Measurements from ENCODE around the gene IPPK. TPM values are rescaled to one million over a fixed set of nuclear protein-coding genes. Genes with fewer than 3 reads are reported as not detected.

IPPK gene
- total RNA-seq, 1 experiment from 2014 or later: 15.4 TPM

GRCh38 chr9:92639791-92640271 lies 30.1 kb downstream of the IPPK start (continued):
- TF ChIP-seq, protein P1, sequence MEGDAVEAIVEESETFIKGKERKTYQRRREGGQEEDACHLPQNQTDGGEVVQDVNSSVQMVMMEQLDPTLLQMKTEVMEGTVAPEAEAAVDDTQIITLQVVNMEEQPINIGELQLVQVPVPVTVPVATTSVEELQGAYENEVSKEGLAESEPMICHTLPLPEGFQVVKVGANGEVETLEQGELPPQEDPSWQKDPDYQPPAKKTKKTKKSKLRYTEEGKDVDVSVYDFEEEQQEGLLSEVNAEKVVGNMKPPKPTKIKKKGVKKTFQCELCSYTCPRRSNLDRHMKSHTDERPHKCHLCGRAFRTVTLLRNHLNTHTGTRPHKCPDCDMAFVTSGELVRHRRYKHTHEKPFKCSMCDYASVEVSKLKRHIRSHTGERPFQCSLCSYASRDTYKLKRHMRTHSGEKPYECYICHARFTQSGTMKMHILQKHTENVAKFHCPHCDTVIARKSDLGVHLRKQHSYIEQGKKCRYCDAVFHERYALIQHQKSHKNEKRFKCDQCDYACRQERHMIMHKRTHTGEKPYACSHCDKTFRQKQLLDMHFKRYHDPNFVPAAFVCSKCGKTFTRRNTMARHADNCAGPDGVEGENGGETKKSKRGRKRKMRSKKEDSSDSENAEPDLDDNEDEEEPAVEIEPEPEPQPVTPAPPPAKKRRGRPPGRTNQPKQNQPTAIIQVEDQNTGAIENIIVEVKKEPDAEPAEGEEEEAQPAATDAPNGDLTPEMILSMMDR (IDR thresholded peaks at IDR 0.05 in 2 of 3, conservative IDR thresholded peaks at IDR 0.05 in 1 of 3; ENCODE audit: borderline replicate concordance in 1 of 3, insufficient read depth in 1 of 3, low read depth in 2 of 3, low read length in 2 of 3): no peak
- TF ChIP-seq SRF (IDR thresholded peaks at IDR 0.05; ENCODE audit: low read depth) (no peak), MAX (IDR thresholded peaks at IDR 0.05) (no peak), EZH2 (IDR thresholded peaks at IDR 0.05) (no peak)

GRCh38 chr9:92639124-92639523 lies 30.8 kb downstream of the IPPK start:
- ATAC-seq: no peak
- H3K9me2 ChIP-seq (ENCODE audit: insufficient read depth): no peaks in the 10 kb centered on the region
- no peaks in the 10 kb centered on the region for H4K20me1 ChIP-seq (ENCODE audit: insufficient read depth)
- H3K9ac ChIP-seq (ENCODE audit: low read length): no peak overlapping the region
- no peaks in the 10 kb centered on the region for H3K79me2 ChIP-seq (ENCODE audit: insufficient read depth, low read length)
- no peaks in the 10 kb centered on the region for H3K4me1 ChIP-seq (ENCODE audit: control insufficient read depth in 1 of 2, insufficient read depth in 2 of 2, low read length in 2 of 2)
- TF ChIP-seq ZFX (IDR thresholded peaks at IDR 0.05) (no peak), EZH2phosphoT487 (IDR thresholded peaks at IDR 0.05; ENCODE audit: borderline replicate concordance) (no peak), ZNF274 (IDR thresholded peaks at IDR 0.05; ENCODE audit: low read depth, low read length) (no peak), CBX3 (IDR thresholded peaks at IDR 0.05; ENCODE audit: low read depth) (no peak), POLR2AphosphoS5 (IDR thresholded peaks at IDR 0.05; ENCODE audit: low read depth, low read length) (no peak), RAD21 (IDR thresholded peaks at IDR 0.05; ENCODE audit: low read depth) (no peak), EGR1 (IDR thresholded peaks at IDR 0.05; ENCODE audit: low read depth) (no peak), POLR2A (IDR thresholded peaks at IDR 0.05; ENCODE audit: borderline replicate concordance, extremely low read depth, insufficient read depth, insufficient read length) (no peak), CEBPB (IDR thresholded peaks at IDR 0.05; ENCODE audit: low read depth) (no peak)
- H3K27me3 ChIP-seq (ENCODE audit: insufficient read depth, low read length): no peaks in the 10 kb centered on the region
- ChIA-PET POLR2A (no interaction called here), RAD21 (ENCODE audit: low non-redundant PET in 1 of 2, low total read pairs in 2 of 2, uncharacterized antibody in 2 of 2, unreplicated experiment in 2 of 2) (no interaction called here), CTCF (no interaction called here)
- no peak overlapping the region for H3K4me2 ChIP-seq (ENCODE audit: low read length)
- H3K27ac ChIP-seq (ENCODE audit: low read depth, low read length): no peak overlapping the region
- DNase-seq (ENCODE audit: low read depth, low spot score): no peak
- intact Hi-C loops (cut with micrococcal nuclease): no loop called here
- H3K36me3 ChIP-seq (ENCODE audit: control insufficient read depth in 1 of 2, insufficient read depth in 2 of 2, low read length in 2 of 2): peaks cover 20 to 42% of the 10 kb centered on the region in 2 experiments; a peak in 3 of 4 replicates
- H3K9me3 ChIP-seq (ENCODE audit: control insufficient read depth in 1 of 2, insufficient read depth in 1 of 2, low read depth in 1 of 2, low read length in 2 of 2): no peaks in the 10 kb centered on the region
- no peak overlapping the region for H2AFZ ChIP-seq (ENCODE audit: low read depth, low read length, poor library complexity, severe bottlenecking)
- H3K4me3 ChIP-seq (replicated peaks in 1 of 2; ENCODE audit: low read depth in 1 of 2, low read length in 2 of 2): no peak overlapping the region
- BruUV-seq (replicated peaks): no TSS peak

All from HCT116 (cell line).